Lower lobe of right lung (tissue), 2 donors: ENCODE results near the gene BCKDK. TPM values are rescaled to one million over a fixed set of nuclear protein-coding genes. Genes with fewer than 3 reads are reported as not detected.
A peak's percentile ranks its signal among the peaks of the same experiment; 100 is the strongest.

ENCODE experiments used
- ATAC-seq, 2 donors: fragments of 200-7000 bp; cut with Tn5 transposase; one replicate each; pipeline ENCODE4 v1.9.1; 2020 to 2022; ENCODE audit warnings: mild to moderate bottlenecking in 2 of 2, moderate library complexity in 2 of 2
- DNase-seq: peaks from one replicate; pipeline ENCODE4 v3.0.0-alpha.2; 2020
- H3K27ac ChIP-seq: fragments of 200-600 bp; one replicate; pipeline ENCODE4 v1.8.0; 2022
- H3K27me3 ChIP-seq: fragments of 200-600 bp; one replicate; pipeline ENCODE4 v1.8.0; 2022; ENCODE audit warnings: low read depth
- H3K36me3 ChIP-seq: fragments of 200-600 bp; one replicate; pipeline ENCODE4 v1.8.0; 2022; ENCODE audit warnings: mild to moderate bottlenecking
- H3K4me1 ChIP-seq: fragments of 200-600 bp; one replicate; pipeline ENCODE4 v1.8.0; 2022
- H3K4me3 ChIP-seq: fragments of 200-600 bp; one replicate; pipeline ENCODE4 v1.8.0; 2022; ENCODE audit warnings: mild to moderate bottlenecking
- H3K9me3 ChIP-seq: fragments of 200-600 bp; one replicate; pipeline ENCODE4 v1.8.0; 2022
- CTCF ChIP-seq: fragments of 200-600 bp; IDR thresholded peaks from one replicate; pipeline ENCODE4 v1.8.0; 2022; ENCODE audit warnings: antibody characterized with exemption, mild to moderate bottlenecking
- intact Hi-C: fragments of 100-400 bp; cut with DNase I; formaldehyde crosslinking; loops from one replicate; pipeline ENCODE4 v1.11.0; 2022
- total RNA-seq: library from RNA; stranded (reverse); fragmentation: NEBNext Ultra II Directional; extraction: Animal tissue kit (Norgen Biotek cat#: 25700); gene quantifications from one replicate; pipeline ENCODE4 v1.2.1, GENCODE V29; 2021
- donor health status: DM: no; HTN: yes; CAD: no; lungs with severe emphysema.

BCKDK gene
- total RNA-seq, 1 donor from 2014 or later, result 37.6 TPM

- H3K36me3 ChIP-seq, result peaks cover 84% of the 10 kb centered on the region
- no peaks in the 10 kb centered on the region for H3K4me1 ChIP-seq
- H3K4me3 ChIP-seq, result no peak overlapping the region
- H3K27ac ChIP-seq, result no peak overlapping the region
- H3K27me3 ChIP-seq, result no peaks in the 10 kb centered on the region
- no peak for TF ChIP-seq CTCF
- ATAC-seq (no peak), DNase-seq (no peak)
- intact Hi-C loops, result no loop called here
- H3K9me3 ChIP-seq, result no peaks in the 10 kb centered on the region
Measured at GRCh38 chr16:31081428-31082351, 26.5 kb upstream of the BCKDK start.

- Histone ChIP-seq H3K9me3 (no peaks in the 10 kb centered on the region), H3K36me3 (peaks cover 81% of the 10 kb centered on the region), H3K27ac (no peak overlapping the region), H3K4me3 (no peak overlapping the region), H3K4me1 (no peaks in the 10 kb centered on the region), H3K27me3 (no peaks in the 10 kb centered on the region)
- intact Hi-C loops, result no loop called here
- TF ChIP-seq CTCF, result no peak
- DNase-seq (no peak), ATAC-seq (no peak)
Measured at GRCh38 chr16:31082368-31083045, 25.7 kb upstream of the BCKDK start.

- H3K4me3 ChIP-seq, result no peak overlapping the region
- no peaks in the 10 kb centered on the region for H3K9me3 ChIP-seq
- DNase-seq (no peak), ATAC-seq (no peak)
- peaks cover 75% of the 10 kb centered on the region for H3K36me3 ChIP-seq
- H3K27me3 ChIP-seq, result no peaks in the 10 kb centered on the region
- intact Hi-C loops, result no loop called here
- H3K4me1 ChIP-seq, result no peaks in the 10 kb centered on the region
- H3K27ac ChIP-seq, result no peak overlapping the region
- no peak for TF ChIP-seq CTCF
Measured at GRCh38 chr16:31083081-31083480, 25.1 kb upstream of the BCKDK start.

GRCh38 chr16:31083556-31083955 is 24.6 kb upstream of the BCKDK start:
- no peak for DNase-seq

GRCh38 chr16:31083981-31084380 is 24.2 kb upstream of the BCKDK start:
- ATAC-seq (peak; percentile 52 to 57), DNase-seq (no peak)
- H3K27me3 ChIP-seq, result no peaks in the 10 kb centered on the region
- TF ChIP-seq CTCF, result no peak
- H3K4me1 ChIP-seq, result no peaks in the 10 kb centered on the region
- no peaks in the 10 kb centered on the region for H3K9me3 ChIP-seq
- H3K36me3 ChIP-seq, result peaks cover 72% of the 10 kb centered on the region
- no peak overlapping the region for H3K4me3 ChIP-seq
- no peak overlapping the region for H3K27ac ChIP-seq
- intact Hi-C loops, result no loop called here

More at GRCh38 chr16:31083556-31083955, 24.6 kb upstream of the BCKDK start:
- H3K4me3 ChIP-seq, result no peak overlapping the region
- no peaks in the 10 kb centered on the region for H3K9me3 ChIP-seq
- peaks cover 72% of the 10 kb centered on the region for H3K36me3 ChIP-seq
- peak in 1 of 2 donors; percentile 10 for ATAC-seq
- intact Hi-C loops, result no loop called here
- no peaks in the 10 kb centered on the region for H3K4me1 ChIP-seq
- H3K27me3 ChIP-seq, result no peaks in the 10 kb centered on the region
- TF ChIP-seq CTCF, result no peak
- H3K27ac ChIP-seq, result no peak overlapping the region
